Right hindlimb (tissue), 1 donor: ENCODE measurements around the gene WWOX.

Experiments used
- DNase-seq: peaks from one replicate; pipeline ENCODE4 v3.0.0-alpha.2; 2018

The WWOX gene

DNA sequence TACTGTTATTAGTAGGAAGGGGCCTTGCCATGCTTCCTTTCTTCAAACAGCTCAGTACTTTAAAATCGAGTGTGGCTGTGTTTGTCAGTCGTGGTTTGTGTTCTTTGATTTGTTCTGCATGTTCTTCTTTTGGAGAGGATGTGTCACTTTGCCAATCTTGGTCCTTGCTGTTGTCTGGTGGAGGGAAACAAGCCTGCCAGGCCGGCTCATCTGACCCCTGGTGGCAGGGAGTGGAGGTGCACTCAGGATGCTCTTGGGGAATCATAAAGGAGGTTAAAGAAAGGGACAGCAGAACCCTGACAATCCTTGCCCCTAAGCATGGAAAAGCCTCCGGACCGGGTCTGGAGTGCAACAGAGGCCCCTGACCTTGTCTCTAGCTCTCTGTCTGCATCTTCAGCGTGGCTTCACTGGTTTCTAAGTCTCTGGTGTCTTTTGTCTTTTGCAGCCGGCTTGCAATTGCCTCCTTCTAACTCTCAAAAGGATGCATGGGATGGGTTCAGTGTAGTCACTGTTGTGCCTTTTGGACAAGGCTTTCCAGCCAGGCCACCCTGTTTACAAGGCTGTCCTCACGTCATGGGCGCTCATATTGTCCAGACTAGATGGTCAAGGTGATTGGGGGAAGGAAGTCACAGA lies 135.8 kb downstream of the WWOX start:
- peak; percentile 58 for DNase-seq

DNA sequence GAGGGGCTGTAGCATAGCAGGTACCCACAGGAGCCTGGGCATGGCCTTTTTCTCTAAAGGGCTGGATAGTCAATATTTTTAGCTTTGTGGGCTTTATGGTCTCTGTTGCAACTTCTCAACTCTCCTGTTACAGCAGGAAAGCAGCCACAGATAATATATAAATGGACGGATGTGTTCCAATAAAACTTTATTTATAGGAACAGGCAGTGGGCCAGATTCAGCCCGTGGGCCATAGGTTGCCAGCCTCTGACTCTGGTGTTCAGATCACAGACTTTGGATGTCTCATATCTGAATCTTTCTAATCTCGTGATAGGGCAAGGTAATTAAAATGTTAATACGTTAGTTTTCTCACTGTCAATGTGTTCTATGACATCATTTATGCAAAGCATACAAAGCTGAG lies 136.4 kb downstream of the WWOX start:
- DNase-seq, result no peak

DNA sequence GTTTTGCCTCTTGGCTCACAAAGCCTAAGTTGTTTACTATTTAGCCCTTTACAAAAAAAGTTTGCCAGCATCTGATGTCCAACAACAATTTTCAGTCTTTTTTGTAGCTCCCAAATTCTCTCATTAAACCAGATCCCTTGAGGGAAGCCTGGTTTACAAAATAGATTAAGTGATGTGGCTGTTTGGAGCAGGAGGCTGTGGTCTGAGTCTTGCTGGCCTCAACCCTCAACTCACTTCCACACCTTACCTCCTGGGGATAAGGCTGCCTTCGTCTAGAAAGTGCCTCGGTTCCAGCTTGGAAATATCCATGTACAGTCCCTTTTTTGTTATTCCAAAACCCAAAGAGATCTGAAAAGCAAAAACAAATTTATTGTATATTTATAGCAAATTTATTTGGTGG lies 138.4 kb downstream of the WWOX start:
- peak; percentile 34 for DNase-seq

DNA sequence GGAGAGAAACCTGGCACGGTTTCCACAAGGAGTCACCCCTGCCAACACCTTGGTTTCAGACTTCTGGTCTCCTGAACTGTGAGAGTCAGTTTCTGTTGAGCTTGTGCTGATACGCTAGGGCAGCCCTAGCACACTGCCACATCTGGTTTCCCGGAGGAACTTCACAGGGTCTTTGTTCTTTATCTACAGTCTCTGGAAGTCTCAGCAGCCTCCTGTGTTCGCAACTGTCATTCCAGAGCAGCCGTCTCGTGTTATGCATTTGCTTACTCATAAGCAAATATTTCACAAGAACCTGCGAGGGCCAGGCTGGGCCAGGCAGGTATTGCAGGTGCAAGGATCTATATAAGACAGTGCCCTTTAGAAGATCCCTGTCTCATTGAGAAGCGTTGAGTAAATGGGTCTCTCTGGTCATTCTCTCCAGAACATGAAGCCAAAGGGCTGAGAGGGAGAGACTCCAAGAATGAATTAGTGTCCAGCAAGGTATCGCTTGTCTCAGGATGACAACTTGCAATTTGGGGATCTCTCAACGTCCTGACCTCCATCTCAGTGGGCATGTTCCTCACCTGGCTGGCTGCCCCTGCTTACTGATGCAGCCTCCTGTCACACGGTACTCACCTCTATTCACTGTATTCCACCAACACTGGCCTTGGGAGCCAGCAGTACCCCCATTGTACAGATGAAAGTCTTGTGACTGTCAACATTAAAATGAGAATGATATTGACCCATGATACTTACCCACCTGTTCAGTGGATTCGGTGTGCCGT lies 141.2 kb downstream of the WWOX start:
- no peak for DNase-seq

DNA sequence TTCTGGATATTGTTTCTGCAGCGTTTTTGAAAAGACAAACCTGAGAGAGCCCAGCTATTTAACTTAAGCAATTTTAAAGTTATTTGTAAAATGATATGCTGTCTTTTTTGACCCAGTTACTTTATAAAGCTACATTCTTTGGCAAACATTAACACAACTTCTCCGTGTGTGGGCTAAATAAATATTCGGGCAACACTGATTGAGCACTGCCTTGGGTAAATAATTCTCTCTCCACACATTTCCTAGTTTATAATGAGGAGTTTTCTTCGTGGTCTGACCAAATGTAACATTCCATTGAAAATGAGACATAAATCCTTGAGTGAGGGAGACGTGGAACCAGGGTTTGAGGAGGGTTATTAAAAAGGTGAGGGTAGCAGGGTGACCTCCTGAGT lies 142.8 kb downstream of the WWOX start:
- no peak for DNase-seq

DNA sequence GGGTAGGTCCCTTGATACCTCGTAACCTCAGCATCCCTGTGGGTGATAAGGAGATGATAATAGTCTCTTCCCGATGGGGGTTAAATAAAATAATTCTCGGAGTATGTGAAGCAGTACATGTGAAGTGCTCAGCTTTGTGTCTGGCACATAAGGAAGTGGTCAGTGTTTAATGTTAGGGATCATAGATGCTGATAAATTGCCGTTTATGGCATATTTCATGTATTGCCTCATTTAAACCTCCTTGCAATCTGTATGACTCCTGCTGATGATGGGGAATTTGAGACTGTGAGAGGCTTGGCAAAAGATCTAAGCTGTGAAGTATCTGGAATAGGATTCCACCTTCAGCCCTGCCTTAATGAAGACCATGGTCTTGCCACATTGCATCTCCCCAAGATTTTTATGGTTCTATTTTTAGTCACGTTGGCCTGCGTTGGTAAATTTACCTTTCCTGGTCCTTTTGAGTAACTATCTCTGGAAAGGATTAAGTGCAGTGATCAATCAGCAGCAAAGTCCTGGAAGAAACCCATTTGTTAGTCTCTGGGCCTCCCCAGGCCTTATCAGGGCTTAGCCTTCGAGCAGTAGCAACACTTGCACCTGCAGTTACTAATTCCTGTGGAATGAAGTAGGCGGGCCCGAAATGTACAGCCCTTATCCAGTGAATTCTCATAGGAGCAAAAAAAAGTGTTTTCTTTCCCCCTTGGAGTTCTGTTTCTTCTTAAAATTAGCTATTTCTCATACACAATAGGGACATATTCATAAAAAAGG lies 144.9 kb downstream of the WWOX start:
- DNase-seq, result no peak

DNA sequence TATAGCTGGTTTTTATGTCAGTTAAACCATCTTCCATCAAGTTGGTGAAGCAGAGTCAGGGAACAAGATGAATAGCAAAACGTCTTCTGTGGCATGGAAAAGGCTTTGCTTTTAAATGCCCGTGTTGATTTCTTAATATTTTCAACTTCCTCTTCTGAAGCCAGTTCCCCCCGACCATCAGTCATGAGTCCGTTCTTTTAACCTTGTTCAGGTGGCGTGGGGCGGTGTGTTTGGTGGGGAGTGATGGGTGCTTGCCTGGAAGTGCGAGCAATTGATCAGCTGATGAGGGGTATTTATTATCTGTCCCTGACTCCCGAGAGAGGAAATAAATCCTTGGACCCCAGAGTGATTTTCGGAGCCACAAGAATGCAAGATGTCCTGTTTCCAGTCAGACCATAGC lies 147.1 kb downstream of the WWOX start:
- no peak for DNase-seq

DNA sequence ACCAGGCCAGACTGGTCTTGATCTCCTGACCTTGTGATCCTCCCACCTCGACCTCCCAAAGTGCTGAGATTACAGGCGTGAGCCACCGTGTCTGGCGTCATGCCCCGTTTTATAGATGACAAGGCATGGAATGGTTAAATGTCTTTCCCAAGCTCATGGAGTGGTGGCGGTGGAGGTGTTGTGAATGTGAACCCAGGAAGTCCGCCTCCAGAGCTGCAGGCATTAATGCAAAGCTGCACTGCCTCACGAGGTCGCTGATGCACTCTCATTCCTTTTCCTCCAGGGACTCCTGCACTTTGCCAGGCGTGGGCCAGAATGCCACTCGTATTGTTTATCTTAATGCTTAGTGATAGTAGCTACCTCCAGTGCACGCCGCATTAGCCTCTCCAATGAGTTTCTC lies 149.6 kb downstream of the WWOX start:
- no peak for DNase-seq

DNA sequence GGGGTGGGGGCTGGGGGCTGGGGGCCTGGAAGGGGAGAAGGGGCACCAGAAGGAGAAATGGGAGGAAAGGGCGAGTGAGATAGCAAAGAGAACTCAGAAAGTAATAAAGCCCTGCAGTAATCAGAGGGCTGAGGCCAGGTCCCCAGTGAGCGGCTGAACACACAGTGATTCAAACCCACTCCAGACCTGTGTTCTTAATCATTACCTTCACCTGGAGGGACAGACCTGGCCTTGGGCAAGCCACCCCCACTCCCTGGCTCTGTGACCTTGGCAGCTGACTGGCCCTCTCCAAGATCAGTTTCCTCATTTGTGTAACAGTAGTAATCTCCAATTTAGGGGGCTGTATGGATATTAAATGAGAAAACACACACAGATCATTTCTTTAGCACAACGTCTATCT lies 150.4 kb downstream of the WWOX start:
- DNase-seq, result no peak

DNA sequence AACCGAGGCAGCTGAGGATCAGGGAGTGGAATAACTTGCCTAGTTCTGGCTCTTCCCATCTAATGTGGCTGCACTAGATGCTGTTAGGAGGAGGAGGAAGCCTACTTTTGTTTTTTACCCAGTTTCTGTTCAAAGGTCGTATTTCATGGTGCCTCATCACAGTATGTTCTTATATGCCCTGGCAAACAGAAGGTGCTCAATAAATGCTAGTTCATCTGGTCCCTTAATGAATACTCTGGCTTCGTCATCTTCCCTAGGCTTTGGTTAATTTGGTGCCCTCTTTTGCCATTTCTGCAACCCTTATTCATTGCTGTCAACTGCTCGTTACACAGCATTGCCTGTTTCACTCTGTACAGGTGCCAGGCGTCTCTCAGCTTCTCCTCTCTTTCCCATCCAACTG lies 151.7 kb downstream of the WWOX start:
- no peak for DNase-seq

DNA sequence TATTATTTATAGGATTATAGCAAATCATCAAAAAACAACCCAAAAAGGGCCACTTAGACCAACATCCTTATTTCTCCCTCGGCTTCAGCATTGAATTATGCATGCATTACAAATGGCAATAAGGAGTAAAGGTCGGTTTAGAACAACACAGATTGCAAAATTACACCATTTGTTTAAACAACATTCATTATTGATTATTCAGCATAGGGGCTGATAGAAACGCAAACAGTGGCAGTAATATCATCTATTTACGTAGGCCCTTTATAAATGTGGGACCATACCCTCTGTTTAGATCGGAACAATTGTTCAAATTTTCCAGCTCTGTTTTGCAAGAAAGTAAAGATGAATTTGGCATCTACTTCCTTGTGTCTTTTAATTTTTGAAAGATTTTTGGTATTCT lies 153.3 kb downstream of the WWOX start:
- no peak for DNase-seq

DNA sequence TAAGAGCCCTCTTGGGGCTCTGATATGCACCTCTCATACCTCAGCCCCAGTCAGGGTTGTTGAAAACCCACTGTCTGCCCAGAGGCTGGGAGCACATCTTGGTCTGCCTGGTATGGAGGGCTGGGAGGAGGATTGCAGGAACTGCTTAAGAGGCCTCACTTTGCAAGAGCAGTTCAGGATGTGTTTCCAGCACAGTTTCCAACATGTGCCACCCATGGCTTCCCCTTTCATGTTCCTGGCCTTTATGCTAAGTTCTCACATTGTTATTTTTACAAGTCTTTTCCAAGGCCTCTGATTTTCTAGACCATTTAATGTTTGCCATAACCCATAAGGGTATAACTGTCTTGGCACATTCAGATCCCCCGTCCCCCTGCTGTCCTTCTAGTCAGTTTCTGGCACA lies 155.4 kb downstream of the WWOX start:
- DNase-seq, result peak; percentile 60

DNA sequence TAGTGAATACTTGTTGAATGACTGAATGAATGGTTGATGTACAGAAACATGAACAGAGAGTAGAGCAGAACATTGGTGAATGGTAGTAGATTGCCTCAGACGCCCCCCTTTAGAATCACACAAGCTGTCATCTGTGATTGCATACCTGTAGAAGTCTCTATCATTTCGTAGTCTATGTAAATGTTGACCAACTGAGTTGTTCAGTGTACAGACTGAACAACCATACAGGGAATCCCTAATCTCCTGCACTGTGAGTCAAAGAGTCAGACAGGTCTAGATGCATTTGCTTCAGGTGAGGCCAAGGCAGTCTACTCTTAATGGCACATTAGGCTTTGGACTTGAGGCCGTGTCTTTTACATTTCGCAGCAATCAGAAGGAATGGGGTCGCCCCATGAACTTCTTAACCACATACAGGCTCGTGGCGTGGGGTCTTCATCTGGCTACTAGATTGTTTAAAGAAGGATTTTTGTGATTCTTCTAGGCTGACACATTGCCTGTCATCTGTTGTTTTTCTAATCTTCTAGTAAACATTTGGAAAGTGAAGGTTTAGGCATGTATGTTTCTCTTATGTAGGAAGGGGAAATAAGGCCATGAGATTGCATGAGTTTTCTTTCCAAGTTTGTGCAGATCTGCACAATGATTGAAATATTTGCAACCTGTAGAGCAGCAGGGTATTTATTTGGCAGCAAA lies 157.4 kb downstream of the WWOX start:
- no peak for DNase-seq

DNA sequence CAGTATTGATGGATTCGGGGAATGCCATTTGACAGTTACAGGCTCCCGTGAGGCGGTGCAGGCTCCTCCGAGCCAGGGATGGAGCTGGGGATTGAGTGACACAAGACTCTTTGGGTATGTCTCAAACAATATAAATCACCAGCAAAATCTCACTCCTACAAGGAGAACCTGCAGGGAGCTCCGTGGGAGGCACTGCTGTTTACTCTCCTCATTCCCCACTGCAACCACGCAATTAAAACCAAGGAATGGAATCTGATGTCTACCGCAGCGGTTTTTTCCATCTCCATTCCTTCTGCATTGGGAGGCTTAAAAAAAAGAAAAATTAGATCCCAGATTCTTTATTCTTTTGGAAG lies 157.9 kb downstream of the WWOX start:
- no peak for DNase-seq

DNA sequence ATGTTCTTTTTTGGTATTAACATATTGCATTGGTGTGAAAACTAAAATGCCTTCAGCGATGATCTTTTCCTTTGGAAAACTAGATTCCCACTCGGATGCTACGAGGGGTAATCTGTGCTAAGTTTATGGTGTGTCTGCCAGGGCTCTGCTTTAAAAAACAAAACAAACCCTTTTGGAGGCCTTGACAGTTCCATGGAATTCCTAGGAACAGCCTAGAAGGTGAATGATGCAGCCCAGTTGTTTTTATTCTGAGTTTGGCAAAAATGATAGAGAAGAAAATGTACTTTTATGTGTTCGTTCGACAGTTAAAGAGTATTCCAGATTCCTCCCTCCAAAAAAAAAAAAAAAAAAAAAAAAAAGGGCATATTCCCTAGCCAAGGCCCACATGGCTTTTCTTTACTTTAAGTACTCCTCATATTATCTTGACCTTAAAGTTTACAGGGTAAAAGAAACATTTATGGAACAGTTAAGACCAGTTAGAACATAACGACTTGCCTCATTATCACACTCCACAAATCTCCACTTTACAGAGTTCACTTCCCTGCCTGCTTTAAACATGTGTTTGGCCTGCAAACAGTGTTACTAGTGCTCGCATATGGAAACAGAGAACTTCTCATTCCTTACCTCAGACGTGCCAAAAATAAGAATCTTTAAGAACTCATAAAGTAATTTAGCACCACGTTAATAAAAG lies 159.1 kb downstream of the WWOX start:
- peak; percentile 44 for DNase-seq

DNA sequence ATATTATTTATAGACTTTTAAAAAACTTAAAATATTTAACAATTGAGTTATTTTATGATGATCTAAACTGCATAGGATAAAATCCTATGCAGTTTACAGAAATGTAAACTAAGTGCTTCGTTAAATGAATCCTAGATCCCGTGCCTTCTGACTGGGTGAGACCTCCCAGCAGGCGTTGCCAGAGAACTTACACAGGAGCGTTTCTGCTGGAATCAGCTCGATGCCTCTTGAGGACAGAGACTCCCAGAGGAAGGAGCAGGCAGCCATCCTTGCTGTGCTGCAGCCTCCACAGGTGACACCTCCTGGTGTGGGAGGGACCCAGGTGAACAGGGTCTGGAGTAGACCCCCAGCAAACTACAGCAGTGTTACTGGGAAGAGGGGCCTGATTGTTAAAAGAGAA lies 160.4 kb downstream of the WWOX start:
- no peak for DNase-seq

DNA sequence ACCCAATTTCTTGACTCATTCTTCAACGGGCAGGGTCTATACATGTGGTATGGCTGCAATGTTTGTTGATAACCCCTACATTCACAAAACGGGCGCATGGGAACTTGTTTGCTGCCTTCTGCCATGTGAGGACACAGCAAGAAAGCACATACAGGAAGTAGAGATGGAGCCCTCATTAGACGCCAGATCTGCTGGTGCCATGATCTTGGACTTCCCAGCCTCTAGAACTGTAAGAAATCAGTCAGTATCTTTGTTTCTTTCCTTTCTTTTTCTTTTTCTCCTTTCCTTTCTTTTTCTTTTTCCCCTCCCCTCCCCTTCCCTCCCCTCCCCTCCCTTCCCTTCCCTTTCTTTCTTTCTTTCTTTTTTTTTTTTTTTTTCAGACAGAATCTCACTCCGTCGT lies 165.2 kb downstream of the WWOX start:
- no peak for DNase-seq

DNA sequence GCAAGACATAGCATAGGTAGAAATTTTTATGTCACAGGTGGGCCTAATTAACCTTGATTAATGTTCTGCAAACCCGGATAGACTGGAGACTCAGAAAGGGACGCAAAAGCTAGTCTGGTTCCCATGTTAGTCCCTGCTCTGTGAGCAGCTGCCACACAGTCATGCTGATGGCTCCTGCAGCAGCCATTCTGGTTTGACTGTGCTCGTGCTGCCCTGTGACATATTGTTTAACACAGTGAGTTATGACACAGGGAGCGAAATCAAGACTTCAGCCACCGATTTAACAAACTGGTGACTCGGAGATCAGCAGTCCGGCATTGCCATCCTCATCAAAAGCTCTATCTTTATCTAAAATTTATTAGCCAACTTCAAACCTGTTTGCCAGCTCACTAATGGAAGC lies 169.8 kb downstream of the WWOX start:
- no peak for DNase-seq

DNA sequence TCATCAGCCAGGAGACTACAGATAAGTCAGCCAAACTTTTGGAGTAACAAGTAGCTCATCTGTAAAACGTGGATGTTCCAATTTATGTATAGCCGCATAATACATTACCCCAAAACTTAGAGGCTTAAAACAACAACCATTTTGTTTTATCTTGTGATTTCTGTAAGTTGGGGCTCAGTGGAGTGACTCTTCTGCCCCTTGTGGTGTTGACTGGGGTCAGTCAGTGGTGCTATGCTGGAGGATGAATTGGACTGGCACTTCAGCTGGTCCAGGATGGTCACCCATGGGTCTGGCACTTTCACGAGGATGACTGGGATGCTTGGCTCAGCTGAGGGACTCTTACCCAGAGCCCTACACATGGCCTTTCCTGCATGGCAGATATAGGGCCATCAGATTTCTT lies 172.5 kb downstream of the WWOX start:
- no peak for DNase-seq

DNA sequence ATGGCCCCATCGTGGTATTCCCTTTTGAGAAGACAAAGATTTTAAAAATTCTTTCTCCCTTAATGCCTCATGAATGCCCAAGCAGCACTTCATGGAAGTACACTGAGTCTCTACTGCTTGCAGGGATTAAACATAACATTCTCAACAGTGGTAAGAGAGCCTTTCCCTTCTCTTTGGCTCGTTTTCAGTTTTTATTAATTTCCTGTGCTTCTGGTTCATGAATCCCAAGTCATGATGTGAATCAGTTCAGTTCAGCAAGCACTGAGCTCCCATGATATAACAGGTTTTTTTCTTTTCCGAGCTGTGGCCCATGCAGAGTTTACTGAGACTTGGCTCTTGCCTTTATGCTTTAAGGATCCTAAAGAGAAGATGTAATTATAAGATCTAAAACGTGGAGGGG lies 175.3 kb downstream of the WWOX start:
- DNase-seq, result no peak

DNA sequence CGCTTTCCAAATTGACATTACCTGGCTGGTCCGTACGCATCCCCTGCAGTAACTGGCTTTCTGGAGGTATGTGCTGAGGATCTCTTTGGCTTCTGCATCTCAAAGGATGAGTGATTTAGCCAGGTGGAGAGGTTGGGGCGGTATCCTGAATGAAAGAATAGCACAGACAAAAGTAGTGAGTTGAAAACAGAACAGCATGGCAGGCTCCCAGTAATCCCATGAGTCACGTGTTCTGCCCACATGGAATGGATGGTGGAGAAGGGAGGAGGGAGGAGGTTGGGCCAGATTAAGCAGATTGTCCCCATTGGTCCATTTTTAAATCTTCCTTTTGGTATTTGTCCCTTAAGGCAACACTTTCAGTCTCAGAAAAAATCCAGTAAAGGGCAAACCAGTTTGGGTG lies 176.0 kb downstream of the WWOX start:
- no peak for DNase-seq

DNA sequence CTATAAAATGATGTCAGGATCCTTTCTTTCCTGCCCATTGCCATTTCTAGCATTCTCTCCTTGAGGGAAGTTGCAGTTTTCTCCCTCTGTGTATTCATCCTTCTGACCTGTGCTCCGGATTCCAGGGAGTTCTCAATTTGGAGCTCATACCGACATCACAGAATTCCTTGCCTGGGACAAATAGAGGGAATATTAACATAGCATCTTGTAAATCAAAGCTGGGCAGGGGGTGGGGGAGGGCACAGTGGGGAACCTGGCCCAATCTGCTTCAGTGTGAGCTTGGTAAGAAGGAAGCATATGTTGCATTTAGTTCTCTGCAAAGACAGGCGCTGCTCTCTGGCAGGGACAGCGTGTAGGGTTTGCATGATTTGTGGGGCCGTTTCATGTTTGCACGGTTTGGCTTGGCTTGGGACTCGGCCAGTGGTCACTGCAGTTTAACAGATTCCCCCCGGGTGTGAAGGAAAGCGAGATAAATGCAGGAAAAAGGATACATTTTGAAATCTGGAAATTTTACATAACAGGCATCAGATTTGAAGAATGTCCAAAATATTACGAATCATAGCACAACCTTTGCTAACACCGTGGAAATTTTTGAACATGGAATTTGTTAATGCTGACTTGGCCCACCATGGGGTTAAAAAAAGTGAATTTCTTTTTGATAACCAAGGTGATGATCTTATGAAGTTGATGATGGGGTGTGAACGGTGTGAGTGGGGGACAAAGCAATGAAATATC lies 178.0 kb downstream of the WWOX start:
- peak; percentile 55 for DNase-seq
